GM21825 (cell line): ENCODE results near the gene FBXW8.

Experiments
- ATAC-seq: cut with Tn5 transposase; IDR thresholded peaks from one replicate; pipeline ENCODE4 v1.9.1; 2021; ENCODE audit warnings: mild to moderate bottlenecking, moderate library complexity; ENCODE audit not compliant: unreplicated experiment

FBXW8 gene, protein sequence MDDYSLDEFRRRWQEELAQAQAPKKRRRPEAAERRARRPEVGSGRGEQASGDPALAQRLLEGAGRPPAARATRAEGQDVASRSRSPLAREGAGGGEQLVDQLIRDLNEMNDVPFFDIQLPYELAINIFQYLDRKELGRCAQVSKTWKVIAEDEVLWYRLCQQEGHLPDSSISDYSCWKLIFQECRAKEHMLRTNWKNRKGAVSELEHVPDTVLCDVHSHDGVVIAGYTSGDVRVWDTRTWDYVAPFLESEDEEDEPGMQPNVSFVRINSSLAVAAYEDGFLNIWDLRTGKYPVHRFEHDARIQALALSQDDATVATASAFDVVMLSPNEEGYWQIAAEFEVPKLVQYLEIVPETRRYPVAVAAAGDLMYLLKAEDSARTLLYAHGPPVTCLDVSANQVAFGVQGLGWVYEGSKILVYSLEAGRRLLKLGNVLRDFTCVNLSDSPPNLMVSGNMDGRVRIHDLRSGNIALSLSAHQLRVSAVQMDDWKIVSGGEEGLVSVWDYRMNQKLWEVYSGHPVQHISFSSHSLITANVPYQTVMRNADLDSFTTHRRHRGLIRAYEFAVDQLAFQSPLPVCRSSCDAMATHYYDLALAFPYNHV

DNA sequence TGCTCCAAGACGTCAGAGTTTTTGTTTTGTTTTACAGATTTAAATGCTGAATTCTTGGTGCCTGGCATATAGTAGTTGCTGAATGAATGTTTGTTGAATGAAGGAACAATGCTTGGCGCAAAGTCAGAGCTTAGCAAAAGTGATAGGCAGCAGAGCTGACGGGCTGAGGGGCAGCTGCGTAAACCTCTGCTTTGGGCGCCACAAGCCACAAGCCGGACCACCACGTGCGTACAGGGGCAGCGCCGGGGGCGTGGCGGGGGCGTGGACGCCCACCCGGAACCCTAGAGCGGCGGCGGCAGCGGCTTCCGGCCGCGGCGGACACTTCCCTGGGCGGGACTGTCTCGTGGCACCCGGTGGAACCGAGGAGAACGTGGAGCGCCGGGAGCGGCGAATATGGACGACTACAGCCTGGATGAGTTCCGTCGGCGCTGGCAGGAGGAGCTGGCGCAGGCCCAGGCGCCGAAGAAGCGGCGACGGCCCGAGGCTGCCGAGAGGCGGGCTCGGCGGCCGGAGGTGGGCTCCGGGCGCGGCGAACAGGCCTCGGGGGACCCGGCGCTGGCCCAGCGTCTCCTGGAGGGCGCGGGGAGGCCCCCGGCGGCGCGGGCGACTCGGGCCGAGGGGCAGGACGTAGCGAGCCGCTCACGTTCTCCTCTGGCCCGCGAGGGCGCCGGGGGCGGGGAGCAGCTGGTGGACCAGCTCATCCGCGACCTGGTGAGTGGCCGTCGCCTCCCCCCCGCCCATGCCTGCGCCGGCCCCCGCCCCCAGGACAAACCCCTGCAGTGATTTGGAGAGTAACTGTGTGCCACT lies at the start of gene FBXW8:
Gene FBXW8, plus strand, starts transcription at position 306 of the 807 bp plus-strand sequence. Its CDS starts 88 bp downstream, at position 394.
- ATAC-seq: peak; percentile 84

GRCh38 chr12:116861320-116861719 lies 49.4 kb upstream of the FBXW8 start:
- peak; percentile 87 for ATAC-seq

DNA sequence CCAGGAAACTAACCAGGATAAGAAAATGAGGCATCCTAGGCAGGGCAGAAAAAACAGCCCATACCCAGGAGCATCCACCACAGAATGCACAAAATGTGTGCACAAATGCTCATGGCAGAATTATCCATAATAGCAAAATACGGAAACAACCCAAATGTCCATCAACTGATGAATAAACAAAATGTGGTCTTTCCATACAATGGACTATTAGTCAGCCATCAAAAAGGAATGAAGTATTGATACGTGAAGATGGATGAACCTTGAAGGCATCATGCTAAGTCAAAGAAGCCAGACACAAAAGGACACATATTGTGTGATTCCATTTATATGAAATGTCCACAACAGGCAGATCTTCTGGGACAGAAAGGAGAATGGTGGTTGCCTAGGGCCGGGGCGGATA lies 48.6 kb upstream of the FBXW8 start:
- no peak for ATAC-seq

- ATAC-seq: no peak
Measured at GRCh38 chr12:116863275-116863767, 47.4 kb upstream of the FBXW8 start.

- no peak for ATAC-seq
Measured at GRCh38 chr12:116864371-116865160, 46.2 kb upstream of the FBXW8 start.

GRCh38 chr12:116867523-116867922 lies 43.2 kb upstream of the FBXW8 start:
- no peak for ATAC-seq

- no peak for ATAC-seq
Measured at GRCh38 chr12:116870306-116870705, 40.4 kb upstream of the FBXW8 start.

DNA sequence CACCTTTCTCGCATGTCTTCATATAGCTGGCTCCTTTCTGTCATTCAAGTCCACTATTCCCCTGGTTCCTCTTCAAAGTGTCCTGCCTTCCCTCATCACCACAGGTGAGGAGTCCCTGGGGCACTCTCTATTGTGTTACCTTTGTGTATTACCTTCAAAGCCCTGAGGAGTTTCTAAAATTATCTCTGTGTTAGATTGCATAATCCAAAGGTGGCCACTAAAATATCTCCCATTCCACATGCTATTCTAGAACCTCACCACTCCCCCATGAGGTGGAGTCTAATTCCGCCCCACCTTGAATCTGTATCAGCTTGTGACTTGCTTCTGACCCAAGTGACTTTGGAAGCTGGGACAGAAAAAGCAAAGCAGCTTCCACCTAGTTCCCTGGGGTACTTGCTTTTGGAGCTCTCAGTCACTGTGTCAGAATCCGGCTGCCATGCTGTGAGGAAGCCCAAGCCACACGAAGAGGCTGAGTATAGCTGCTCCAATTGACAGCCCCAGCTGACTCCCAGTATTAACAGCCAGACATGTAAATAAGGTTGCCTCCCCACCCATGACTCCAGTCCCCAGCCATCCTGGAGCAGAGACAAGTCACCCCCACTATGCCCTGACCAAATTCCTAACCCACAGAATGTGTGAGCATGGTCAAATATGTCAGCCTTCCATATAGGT lies 36.3 kb upstream of the FBXW8 start:
- ATAC-seq: no peak

- no peak for ATAC-seq
Measured at GRCh38 chr12:116876151-116876869, 34.4 kb upstream of the FBXW8 start.

- ATAC-seq: no peak
Measured at GRCh38 chr12:116878567-116879508, 31.9 kb upstream of the FBXW8 start.

- ATAC-seq: no peak
Measured at GRCh38 chr12:116879509-116880212, 31.1 kb upstream of the FBXW8 start.

DNA sequence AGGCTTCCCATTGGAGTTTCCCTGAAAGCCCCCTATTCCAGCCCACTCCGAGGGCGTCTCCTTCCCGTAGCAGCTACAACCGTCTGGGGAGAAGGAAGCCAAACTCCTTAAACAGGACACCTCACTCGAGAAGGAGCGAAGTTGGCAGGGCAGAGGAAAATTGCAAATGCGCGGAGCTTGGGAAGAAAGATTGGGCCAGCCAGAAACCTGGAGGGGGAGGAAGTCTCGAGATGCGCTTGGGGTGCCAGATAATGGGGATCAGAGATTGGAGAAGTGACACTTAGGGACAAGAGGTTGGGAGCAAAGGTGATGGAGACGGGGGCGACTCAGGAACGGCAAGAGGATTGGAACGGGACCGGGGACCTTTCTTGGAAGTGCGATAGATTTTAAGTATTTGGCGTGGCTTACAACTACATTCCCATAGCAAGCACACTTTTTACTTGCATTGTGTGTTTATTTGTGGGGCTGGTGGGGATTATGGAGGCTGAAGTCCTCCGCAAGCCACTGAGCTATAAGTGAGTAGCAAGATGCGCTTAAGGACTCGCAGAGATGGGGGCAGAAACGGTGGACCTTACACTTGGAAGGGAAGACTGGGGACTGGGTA lies 30.4 kb upstream of the FBXW8 start:
- ATAC-seq: no peak

DNA sequence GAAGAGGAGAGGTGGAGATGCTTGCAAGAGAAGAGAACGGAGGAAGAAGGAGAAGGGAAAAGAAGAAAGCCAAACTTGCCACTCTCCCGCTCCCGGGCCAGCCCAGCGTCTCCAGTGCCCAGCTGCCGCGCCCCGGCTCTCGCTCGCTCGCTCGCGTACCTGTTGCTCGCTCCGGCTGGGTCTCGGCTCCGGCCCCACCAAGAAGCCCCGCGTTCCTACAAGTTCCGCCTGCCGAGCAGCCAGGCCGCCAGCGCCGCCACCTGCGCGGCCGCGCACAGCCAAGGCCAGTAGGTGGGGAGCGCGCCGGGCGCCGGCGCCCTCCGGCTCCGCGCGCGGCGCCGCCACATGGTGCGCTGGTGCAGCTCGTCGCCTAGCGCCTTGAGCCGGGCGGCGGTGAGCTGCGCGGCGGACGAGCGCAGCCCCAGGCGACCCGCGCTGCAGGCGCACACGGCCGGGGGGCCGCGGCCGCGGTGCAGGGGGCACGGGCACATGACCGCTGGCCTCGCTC lies 29.9 kb upstream of the FBXW8 start:
- ATAC-seq: no peak

DNA sequence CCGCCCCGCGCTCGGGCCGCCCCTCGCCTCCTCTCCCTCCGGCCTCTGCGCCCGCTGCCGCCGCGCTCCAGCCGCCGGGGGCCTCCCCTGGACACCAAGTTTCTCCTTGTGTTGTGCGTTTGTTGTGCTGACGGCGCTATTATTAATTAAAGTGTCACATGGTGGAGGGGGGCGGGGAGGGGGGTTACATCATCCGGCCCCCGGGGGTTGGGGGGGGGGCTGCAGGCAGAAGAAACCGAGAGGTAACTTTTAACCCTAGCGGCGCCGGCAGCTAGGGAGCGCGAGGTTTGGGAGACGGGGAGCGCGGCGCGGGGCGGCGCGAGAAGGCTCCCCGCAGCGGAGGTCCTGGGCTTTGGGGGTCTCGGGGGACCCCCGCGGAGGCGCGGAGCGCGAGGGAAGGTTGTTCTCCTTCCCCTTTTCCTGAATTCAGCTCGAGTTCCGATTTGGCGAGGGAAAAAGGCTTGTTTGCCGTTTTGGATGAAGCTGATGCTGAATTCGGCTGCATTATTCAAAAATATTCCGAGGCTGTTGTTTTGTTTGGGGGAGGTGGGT lies 29.3 kb upstream of the FBXW8 start, which contains the start of gene HRK:
Gene HRK, minus strand, starts transcription at position 117 of the 552 bp plus-strand sequence. CDS start 134 bp downstream, outside the sequence.
- no peak for ATAC-seq

DNA sequence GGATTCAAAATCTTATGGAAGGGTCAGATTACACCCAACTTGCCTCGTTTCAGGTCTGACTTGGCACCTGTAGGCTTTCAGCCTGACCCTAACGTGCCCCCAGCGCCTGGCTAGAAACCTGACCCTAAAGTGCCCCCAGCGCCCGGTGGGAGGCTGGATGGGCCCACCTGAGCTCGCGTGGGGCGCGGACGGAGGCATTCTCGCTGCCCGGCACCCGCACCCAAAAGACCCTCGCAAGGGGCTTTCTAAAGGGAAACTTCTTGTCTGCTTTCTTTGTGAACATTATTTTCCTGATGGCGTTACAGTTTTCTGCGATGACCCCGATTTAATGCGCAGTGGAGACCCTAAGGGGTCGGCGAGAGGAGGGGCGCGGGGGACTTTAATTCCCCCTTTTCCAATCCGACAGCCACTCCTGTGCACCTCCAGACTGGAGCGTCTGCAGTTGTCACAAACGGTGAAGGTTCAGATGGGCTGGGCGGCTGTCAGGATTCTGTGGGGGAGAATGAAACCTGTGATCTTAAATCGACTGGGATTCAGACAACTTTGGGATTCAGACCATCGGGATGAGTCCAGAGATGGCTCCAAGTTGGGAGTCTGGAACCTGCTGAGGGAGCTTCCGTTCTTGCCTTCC lies 28.8 kb upstream of the FBXW8 start:
- no peak for ATAC-seq

DNA sequence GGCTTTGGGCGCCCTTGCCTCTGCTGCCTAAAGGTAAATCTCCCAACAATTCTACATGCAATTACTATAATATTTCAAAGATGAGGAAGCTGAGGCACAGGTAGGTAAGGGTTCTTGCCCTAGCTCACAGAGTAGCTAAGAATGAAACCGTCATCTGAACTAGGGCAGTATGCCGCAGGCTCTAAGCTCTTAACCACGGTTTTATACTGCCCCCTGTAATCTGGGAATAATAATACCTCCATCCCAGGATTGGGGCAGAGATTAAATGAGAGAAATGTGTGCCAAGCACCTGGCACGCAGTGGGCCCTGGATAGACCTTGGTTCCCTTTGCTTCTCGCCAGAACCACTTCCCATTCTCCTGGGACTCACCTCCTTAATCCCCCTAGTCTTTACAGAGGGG lies 28.0 kb upstream of the FBXW8 start:
- ATAC-seq: no peak
